HFF-Myc (cell line): Measurements from ENCODE around the gene ELOVL4.

Experiments used
- DNase-seq: peaks from one replicate; pipeline ENCODE4 v3.0.0-alpha.2; 2011; ENCODE audit warnings: low read depth; ENCODE audit errors: extremely low read depth
- H3K4me3 ChIP-seq: replicated peaks from 2 replicates; pipeline ENCODE4 v1.5.1; 2011; ENCODE audit warnings: low read depth, mild to moderate bottlenecking, control low read depth, low read length
- TF ChIP-seq, protein P1 (sequence below): IDR thresholded peaks from 2 replicates; pipeline ENCODE4 v1.5.1; 2012; ENCODE audit warnings: mild to moderate bottlenecking, low read depth, low read length, control low read depth; ENCODE audit errors: missing control alignments

ELOVL4 gene

GRCh38 chr6:79895382-79896074 is 51.8 kb downstream of the ELOVL4 start:
- TF ChIP-seq, protein P1, sequence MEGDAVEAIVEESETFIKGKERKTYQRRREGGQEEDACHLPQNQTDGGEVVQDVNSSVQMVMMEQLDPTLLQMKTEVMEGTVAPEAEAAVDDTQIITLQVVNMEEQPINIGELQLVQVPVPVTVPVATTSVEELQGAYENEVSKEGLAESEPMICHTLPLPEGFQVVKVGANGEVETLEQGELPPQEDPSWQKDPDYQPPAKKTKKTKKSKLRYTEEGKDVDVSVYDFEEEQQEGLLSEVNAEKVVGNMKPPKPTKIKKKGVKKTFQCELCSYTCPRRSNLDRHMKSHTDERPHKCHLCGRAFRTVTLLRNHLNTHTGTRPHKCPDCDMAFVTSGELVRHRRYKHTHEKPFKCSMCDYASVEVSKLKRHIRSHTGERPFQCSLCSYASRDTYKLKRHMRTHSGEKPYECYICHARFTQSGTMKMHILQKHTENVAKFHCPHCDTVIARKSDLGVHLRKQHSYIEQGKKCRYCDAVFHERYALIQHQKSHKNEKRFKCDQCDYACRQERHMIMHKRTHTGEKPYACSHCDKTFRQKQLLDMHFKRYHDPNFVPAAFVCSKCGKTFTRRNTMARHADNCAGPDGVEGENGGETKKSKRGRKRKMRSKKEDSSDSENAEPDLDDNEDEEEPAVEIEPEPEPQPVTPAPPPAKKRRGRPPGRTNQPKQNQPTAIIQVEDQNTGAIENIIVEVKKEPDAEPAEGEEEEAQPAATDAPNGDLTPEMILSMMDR: no peak
- DNase-seq: no peak
- no peak overlapping the region for H3K4me3 ChIP-seq

DNA sequence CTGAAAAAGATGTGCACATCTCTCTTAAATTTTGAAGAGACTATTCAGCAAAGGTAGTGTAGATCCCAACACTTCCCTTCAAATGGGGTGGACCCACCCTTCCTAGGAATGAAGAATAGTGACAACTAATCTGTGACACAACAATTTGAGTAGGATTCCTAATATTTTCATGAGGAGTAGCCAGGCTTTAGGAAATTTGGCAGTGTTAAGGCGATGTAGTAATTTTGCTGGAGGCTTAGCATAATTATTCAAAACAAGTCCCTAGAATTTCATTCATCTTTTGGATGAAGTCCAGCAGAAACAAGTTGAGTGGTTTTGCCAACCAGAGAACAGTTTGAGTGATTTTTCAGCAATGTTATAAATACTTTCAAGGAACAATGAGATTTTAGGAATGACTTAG is 52.4 kb downstream of the ELOVL4 start:
- no peak overlapping the region for H3K4me3 ChIP-seq
- TF ChIP-seq, protein P1: no peak
- no peak for DNase-seq

DNA sequence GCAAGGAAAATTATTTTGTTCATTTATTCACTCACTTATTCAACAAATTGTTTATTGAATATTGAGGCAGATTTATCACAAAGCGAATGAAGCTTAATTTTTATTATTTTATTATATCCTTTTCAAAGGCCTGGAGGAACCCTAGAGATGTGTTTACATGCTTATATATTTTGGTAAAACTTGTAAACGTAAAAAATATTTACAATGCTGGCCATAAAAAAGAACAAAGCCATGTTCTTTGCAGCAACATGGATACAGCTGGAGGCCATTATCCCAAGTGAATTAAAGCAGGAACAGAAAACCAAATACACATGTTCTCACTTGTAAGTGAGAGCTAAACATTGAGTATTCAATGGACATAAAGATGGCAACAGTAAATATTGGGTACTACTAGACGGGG is 58.8 kb downstream of the ELOVL4 start:
- DNase-seq: no peak
- TF ChIP-seq, protein P1: no peak
- H3K4me3 ChIP-seq: no peak overlapping the region

- DNase-seq: no peak
- TF ChIP-seq, protein P1: no peak
- no peak overlapping the region for H3K4me3 ChIP-seq
Observed at GRCh38 chr6:79878142-79878748, 69.1 kb downstream of the ELOVL4 start.

- H3K4me3 ChIP-seq: no peak overlapping the region
- no peak for DNase-seq
- TF ChIP-seq, protein P1: no peak
Observed at GRCh38 chr6:79874531-79875134, 72.7 kb downstream of the ELOVL4 start.

DNA sequence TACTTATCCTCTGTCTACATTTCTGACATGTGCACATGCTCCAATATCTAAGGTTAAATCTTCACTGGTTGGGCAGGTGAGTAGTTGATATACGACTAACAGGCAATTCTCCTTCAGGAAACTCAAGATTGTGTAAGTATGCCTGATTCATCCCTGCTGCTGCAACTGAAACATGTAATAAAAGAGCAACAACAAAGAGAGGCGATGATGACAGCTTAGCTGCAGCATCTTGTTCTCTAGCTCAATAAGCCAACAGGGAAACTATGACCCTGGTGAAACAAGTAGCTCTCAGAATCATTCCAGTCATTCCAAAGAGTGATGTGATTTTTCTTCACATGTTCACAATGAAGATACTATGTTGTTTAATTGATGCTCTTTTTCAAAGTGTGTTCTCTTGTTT is 74.4 kb downstream of the ELOVL4 start:
- TF ChIP-seq, protein P1: no peak
- no peak overlapping the region for H3K4me3 ChIP-seq
- DNase-seq: no peak

GRCh38 chr6:79872303-79872702 is 75.0 kb downstream of the ELOVL4 start:
- no peak overlapping the region for H3K4me3 ChIP-seq

More at GRCh38 chr6:79872303-79872702, 75.0 kb downstream of the ELOVL4 start:
- no peak for DNase-seq
- TF ChIP-seq, protein P1: no peak
